Caki2 (cell line): ENCODE data around the gene C1S. TPM values are rescaled to one million over a fixed set of nuclear protein-coding genes. Genes with fewer than 3 reads are reported as not detected.
A peak's percentile ranks its signal among the peaks of the same experiment; 100 is the strongest.

Source experiments
- DNase-seq: peaks from one replicate; pipeline ENCODE4 v3.0.0-alpha.2; 2015; ENCODE audit warnings: low read depth
- in situ Hi-C: cut with HindIII; loops from 2 replicates; pipeline ENCODE4 v1.10.0; 2016; ENCODE audit warnings: low sequenced_read_pairs, low pct_unique_long_range_greater_than_20kb, mixed read lengths
- total RNA-seq: library from RNA; depleted of rRNA; stranded (reverse); fragments of >200 nt; shearing (Covaris generic); gene quantifications from 2 replicates; pipeline ENCODE4 v1.2.3, GENCODE V29; 2014; ENCODE audit warnings: low replicate concordance

C1S gene
- total RNA-seq, 1 experiment from 2014 or later = 11.0 TPM

DNA sequence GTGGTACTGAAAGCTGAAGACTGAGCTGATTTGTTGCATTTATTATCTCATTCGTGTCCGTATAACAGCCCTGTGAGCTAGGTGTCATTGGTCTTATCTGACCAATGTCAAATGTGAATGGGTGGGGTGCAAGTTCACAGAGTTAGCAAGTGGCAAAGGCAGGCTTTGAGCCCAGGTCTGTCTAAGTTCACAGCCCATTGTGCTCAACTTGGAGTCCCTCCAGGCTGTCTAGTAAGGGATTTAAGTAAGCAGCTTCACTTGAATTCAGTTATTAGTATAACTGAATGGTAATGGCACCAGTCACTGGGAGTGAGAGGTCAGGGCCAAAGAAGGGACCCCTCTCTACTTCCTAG is 8.5 kb downstream of the C1S start:
- DNase-seq = no peak
- in situ Hi-C loops = no loop called here

DNA sequence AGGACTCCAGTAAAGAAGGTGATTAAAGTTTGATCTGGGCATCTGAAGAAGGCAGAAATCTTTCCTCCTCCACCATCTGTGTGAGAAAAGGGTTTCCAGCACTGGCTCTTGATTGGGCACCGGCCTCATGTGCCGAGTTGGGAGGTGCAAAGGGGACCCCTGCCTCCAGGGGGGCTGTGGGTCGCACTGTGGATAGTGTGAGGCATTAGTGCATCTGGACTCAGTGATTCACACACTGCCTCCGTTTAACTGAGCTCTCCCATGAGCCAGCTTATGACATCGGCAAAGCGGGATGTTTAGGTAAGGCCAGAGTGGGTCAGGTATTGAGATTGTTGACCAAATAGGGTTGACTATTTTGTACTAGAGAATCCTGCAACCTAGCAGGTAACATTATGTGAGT is 8.9 kb downstream of the C1S start:
- no peak for DNase-seq
- in situ Hi-C loops = no loop called here

DNA sequence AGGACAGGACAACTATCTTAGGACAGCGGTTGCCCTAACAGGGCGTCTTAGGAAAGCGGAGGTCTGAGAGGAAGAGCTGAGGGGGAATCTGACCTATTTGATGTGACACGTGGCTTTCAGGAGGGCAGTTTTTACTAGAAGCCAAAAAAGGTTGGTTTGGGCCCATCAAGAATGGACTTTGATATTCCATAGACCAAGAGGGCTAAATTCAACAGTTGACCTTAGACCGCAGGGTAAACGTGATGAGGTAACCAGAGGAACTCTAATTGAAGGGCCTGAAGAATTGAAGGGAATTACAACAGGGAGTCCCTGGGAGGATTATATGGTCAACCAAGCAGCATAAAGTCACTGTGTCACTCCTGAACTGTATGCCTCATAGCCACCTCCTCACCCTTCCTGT is 11.5 kb downstream of the C1S start:
- no peak for DNase-seq
- in situ Hi-C loops = no loop called here

DNA sequence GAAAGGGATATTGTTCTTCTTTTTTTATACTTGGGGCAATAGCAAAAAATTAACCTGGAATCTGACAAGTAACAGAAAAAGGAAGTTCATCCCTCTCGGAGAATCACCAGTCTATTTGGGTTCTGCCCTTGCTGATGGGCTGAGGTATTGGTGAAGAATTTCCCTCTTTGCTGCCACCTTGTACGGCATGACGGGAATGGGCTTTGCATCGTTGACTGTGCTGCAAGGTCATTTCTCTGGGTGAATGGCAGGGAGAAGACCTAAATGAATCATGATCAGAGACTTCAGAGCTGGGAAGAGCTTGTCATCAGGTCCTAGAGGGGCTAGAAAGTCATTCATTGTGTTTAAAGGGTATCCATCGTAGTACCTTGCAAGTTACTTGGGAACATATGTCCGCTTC is 12.0 kb downstream of the C1S start:
- in situ Hi-C loops = no loop called here
- DNase-seq = no peak

DNA sequence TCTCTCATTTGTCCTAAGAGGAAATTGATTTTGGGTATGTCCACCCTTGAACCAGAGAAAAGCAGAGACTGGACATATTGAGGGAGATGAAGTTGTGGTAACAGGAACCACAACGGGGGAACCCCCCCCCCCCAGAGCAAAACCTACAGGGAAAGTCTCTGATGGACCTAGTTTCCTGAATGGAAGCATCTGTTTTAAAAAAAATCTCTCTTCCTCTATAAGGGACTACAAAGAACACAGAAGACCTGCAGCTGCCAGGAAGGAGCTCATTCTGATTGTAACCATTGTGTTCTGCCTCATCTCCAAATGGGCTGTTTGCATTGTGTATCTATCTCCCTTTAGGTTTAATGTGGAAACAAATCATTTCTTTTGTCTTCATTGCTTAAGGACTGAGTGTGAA is 13.4 kb downstream of the C1S start:
- in situ Hi-C loops = no loop called here
- DNase-seq = no peak

DNA sequence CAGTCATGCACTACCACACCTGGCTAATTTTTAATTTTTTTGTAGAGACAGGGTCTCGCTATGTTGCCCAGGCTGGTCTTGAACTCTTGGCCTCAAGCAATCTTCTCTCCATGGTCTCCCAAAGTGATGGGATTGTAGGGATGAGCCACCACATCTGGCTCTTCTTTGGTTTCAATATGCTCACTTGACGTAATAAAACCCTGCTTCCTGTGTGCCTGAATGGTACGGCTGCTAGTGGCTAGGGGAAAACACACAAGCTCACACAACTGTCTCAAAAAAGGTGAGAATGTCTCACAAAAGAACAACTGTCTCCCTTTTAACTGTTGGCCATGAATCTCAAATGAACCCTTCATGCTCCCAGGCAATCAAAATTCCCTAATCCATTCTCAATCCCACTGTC is 15.0 kb downstream of the C1S start:
- DNase-seq = no peak
- in situ Hi-C loops = no loop called here

DNA sequence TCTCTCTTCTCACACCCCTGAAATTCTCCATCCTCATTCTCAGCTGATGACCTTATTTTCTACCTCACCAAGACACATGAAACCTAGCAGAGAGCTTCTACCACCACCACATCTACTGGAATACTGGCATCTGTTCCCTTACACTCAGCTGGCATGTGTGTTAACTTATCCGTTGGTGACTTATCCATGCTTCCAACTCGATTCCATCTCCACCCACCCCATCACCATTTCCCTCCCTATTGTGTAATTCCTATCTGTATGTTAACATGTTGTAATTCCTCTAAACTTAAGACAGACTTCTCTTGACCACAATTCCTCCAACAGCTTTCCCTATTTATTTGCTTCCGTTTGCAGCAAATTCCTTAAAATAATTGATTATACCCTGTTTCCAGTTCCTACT is 15.4 kb downstream of the C1S start:
- in situ Hi-C loops = no loop called here
- DNase-seq = no peak

DNA sequence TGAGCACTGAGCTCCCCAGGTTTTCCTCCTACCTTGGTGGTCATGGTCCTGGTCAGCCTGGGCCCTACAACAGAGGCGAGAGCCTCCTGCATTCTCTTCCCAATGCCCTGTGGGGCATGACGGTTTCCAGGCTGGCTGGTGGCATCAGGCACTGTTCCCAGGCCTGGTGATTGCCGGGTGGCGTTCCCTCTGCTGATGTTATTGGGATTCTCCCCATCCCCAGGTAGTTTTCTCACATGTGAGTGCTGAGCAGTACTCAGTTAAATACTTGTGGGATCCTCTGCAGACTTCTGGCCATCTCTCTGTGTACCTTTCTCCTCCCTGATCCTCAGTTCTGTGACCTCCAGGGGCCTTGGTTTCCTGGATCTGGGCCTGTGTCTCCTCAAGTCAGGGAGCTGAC is 16.0 kb downstream of the C1S start:
- no peak for DNase-seq
- in situ Hi-C loops = no loop called here

DNA sequence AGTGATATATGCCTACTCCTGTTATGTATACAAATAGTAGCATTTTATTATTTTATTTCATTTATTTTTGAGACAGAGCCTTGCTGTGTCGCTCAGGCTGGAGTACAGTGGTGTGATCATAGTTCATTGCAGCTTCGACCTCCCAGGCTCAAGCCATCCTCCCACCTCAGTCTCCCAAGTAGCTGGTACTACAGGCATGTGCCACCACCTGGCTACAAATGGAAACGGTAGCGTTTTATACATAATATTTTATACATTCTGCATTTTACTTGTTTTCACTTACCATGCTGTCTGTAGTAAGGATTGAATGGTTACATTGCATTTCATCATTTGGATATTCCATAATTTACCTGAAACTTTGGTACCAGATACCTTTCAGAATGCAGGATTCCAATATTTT is 17.6 kb downstream of the C1S start:
- in situ Hi-C loops = no loop called here
- no peak for DNase-seq

DNA sequence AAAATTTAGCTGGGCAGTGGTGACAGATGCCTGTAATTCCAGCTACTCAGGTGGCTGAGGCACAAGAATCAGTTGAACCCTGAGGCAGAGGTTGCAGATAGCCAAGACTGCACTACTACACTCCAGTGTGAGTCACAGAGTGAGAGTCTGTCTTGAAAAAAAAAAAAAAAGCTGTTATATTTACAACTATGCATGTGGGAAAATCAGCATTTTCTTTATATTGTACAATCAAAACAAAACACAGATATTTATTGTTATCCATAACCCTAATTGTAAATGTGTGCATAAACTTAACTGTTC is 19.3 kb downstream of the C1S start:
- peak; percentile 38 for DNase-seq
- in situ Hi-C loops = no loop called here

DNA sequence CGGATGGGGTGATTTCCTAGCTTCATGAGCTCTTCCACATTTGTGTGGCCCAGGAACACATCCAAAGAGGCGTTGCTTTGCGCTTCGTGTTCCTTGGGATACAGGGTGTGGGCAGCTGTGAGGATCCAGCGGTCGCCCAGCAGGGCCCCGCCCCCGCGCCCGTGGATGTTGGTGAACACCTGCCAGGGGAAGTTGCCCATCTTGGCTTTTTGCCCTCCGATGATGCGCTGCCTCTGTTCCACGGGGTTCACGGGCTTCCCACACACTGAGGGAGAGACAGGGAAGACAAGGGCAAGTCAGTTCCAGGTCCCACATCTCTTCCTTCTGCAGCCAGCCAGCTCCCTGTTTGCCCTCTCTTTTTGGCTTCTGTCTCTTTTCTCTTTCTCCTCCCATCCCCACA is 20.5 kb downstream of the C1S start:
- no peak for DNase-seq

DNA sequence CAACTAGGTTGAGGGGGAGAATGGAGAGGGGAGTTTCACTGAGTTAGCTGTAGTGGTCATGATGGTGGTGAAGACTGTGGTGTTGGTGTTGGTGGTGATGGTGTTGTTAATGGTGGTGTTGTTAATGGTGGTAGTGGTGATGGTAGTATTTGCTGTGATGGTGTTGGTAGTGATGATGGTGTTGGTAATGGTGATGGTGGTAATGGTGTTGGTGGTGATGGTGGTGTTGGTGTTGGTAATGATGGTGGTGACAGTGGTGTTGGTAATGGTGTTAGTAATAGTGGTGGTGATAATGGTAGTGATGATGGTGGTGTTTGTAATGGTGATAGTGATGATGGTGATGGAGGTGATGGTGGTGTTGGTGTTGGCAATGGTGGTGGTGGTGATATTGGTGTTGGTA is 22.6 kb downstream of the C1S start:
- in situ Hi-C loops = no loop called here
- no peak for DNase-seq

More for the DNA sequence above, 20.5 kb downstream of the C1S start:
- in situ Hi-C loops = no loop called here

DNA sequence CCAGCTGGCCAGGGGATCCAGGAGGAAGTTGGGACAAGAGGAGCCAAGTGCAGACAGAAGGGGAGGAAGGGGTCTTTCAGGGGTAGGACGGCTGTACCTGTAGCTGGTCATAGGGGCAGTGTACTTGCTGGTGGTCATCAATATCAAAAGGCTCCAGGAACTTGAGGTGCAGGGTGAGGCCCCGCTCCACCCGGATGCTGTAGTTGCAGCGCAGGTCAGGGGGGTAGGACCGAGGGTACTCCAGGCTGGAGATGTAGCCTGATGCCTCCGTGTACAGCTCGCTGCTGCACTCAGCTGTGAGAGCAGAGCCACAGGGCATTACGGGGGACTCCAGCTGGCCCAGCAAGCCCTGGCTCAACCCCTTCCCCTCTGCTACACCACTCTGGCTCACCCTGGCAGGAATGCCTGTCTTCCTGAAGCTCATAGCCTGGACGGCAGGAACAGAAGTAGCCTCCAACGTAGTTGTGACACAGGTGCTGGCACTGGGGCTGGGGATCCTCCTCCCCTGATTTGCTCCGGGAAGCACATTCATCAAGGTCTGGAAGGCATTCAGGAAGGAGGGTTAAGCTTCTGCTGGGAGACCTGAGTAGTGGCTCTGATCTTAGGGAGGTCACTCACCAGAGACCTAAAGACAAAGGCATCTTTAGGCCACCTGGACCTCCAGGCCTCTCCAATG is 28.8 kb downstream of the C1S start:
- DNase-seq = no peak
- in situ Hi-C loops = no loop called here

DNA sequence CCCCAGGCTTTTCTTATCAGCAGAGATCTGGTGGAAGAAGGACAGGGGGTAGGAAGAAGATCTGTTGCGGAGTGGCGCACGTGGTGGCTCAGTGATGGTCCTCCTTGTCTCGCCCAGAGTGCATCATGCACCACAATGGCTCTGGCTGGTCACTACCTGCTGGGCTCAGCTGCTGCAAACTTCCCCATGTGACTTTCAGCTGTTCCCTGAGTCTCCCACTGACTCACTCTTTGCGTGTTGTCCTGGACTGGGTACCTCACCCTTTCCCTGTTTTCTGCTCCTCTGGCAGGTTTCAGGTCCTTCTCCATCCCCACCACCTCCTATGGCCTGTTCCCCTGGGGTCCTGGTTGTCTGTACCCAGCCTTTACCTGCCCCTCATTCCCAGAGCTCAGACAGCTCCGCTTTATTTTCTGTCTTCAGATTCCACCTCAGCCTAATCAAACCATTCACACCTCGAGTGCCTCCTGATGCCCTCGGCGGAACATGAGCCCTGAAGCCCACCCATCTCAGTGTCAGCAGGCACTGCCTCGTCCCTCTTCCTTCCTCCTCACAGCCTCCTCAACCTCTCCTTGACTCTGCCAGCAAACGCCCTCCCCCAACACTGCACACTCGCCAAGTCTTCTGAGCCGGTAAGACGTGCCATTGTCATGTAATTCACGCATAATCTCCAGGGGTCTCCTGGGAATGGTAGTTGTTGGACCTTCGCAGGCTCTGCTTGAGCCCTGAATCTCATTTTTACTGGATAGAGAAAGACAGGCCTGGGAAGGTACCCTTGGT is 29.9 kb downstream of the C1S start:
- in situ Hi-C loops = no loop called here

DNA sequence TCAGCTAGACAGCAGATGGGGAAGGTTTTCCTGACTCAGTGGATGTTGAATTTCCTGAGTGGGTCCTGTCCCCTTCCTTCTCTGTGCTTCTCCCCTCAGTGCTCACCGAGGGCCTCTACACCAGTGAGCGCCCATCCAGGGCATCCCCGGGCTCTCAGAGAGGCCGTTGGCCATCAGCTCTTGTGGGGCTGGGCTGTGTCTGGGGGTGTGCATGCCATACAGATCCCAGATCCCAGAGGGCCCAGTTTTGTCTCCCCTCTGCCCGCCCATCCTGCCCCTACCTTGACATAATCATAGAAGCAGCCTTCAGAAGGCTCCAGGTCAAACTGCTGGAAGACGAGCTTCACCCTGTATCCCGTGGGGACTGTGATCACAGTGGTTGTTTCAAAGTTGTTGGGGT is 30.7 kb downstream of the C1S start:
- in situ Hi-C loops = no loop called here
- DNase-seq = no peak

More for the DNA sequence above, 29.9 kb downstream of the C1S start:
- DNase-seq = no peak

DNA sequence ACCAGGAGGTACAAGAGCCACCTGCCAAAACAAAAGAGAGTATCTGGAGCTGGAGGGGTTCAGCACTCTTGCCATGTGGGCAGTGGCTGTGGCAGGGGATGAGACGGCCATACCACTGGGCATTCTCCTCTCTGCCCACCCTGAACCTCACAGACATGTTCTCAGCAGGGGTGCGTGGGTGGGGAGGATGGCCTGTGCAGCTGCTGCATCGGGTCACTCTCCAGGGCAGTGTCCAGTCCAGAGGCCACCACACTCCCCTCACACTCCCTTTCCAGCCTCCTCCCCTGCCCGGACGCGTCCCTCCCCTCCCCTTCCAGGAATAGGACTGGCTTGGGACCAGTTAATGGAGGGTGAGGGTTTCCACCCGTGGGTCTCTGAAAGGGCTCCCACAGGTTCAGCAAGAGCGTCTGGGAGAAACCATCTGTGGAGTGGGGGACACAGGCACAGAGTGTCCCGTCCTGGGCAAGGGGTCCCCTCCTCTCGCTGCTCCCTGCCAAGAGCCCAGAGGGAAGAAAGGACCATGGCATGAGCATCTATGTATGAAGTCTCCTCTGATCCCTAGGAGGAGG is 31.2 kb downstream of the C1S start:
- DNase-seq = no peak
- in situ Hi-C loops = no loop called here

DNA sequence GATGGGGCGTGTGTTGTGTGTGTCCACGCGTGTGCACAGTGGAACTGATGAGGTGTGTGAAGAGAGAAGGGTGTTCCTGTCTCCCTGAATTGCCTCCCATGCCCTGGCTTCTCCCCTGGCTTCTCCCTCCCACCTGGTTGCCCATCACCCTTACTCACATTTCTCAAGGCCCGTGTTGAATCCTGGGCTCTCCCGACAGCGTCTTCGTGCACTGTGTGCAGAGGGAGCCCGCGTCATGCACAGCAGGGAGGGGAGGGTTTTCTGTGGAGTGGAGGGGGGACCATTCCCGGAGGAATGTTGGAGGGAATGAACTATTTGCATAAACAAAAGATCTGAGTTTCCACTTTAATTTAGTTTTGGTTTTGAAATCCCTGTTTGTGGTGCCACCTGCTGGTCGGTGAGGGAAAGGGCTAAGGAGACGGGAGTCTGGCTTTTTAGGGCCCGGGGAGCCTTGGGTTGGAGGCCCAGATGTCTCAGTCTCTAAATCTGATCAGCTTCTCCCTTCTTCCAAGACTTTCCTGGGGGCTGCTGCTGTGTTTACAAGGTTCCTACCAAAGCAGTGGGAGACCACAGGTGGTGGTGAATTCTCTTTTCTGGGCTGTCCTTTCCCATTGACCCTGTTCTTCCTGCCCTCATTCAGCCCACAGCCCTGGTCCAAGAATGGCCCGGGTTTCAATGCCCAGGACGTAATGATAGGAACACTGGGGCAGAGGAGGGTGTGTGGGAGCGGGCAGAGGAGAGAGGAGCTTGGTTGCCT is 31.9 kb downstream of the C1S start, which contains the start of gene C1R:
Gene C1R (minus strand): TSS at position 217 of the 757 bp plus-strand sequence. CDS start 57 bp downstream, at position 160.
- in situ Hi-C loops = no loop called here
- peak; percentile 56 for DNase-seq

DNA sequence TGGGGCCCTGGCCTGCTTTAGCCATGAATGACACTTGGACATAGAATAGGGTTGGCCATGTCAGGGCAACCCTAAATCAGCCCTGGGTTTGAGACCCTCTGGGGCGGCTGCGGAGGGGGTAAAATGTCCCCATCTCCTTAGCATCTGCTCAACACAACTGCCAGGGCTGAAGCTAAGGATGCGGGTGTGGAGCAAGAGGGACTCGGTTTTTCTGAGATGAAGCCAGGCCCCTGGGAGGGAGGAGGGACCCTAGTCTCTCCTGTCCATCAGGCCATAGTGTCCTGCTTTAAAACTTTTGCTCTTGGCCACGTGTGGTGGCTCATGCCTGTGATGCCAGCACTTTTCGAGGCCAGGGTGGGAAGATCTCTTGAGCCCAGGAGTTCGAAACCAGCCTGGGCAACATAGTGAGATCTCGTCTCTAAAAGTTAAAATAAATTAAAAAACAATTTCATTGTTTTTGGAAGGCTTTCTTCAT is 32.5 kb downstream of the C1S start:
- in situ Hi-C loops = no loop called here
- no peak for DNase-seq

DNA sequence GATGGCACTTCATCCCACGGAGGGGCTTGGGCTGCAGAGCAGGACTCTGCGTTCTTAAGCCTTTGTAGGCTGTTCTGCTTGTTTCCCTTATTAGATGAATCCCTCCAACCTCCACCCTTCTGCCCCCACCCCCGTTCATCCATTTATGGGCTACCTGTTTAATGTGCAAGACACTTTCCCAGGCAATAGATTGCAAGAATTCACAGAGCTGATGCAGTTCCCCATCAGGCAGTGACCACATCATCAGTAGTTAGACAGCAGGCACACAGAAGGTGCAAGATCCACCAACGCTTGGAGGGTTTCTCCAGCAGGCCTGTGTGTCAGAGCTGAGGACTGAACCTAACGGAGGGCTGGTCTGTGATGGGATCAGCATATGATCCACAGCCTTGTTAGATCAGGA is 33.0 kb downstream of the C1S start:
- DNase-seq = no peak
- in situ Hi-C loops = no loop called here
